Activated CD4-positive, alpha-beta memory T cell treated with anti-CD3 and anti-CD28 coated beads for 36 hours (primary cell): Measurements from ENCODE around the gene ANKRD27. TPM values are rescaled to one million over a fixed set of nuclear protein-coding genes. Genes with fewer than 3 reads are reported as not detected.

Source experiments
- CTCF ChIA-PET: fragments of 350-600 bp; sonication (Branson Sonifier 250); formaldehyde crosslinking; loops from one replicate; lab custom pipeline; 2021; ENCODE audit warnings: antibody characterized with exemption, inconsistent platforms; lab: Charles Lee
- POLR2A ChIA-PET: fragments of 350-600 bp; sonication (Branson Sonifier 250); formaldehyde crosslinking; loops from one replicate; lab custom pipeline; 2021; ENCODE audit warnings: antibody characterized with exemption; lab: Charles Lee
- DNase-seq: peaks from one replicate; pipeline ENCODE4 v3.0.0-alpha.2; 2020
- H3K27ac Mint-ChIP-seq: one replicate; pipeline ENCODE4 v1.8.0; 2021; ENCODE audit warnings: mixed read lengths
- H3K27me3 Mint-ChIP-seq: one replicate; pipeline ENCODE4 v1.8.0; 2021; ENCODE audit warnings: mixed read lengths
- H3K36me3 Mint-ChIP-seq: one replicate; pipeline ENCODE4 v1.8.0; 2021; ENCODE audit warnings: mixed read lengths
- H3K4me1 Mint-ChIP-seq: one replicate; pipeline ENCODE4 v1.8.0; 2021; ENCODE audit warnings: low read depth, mixed read lengths
- H3K4me3 Mint-ChIP-seq: one replicate; pipeline ENCODE4 v1.8.0; 2021; ENCODE audit warnings: mild to moderate bottlenecking, mixed read lengths
- H3K9me3 Mint-ChIP-seq: one replicate; pipeline ENCODE4 v1.8.0; 2021; ENCODE audit warnings: mixed read lengths
- intact Hi-C: fragments of 100-400 bp; cut with micrococcal nuclease; formaldehyde crosslinking; loops from one replicate; pipeline ENCODE4 v1.15.1; 2023
- total RNA-seq, 2 experiments: library from RNA; stranded (reverse); gene quantifications; one replicate each; pipeline ENCODE4 v1.2.3, GENCODE V29; 2021

The ANKRD27 gene
- total RNA-seq, 2 experiments from 2014 or later: 39.7 to 45.4 TPM

- Mint-ChIP-seq H3K36me3 (peaks cover 21% of the 10 kb centered on the region), H3K9me3 (no peaks in the 10 kb centered on the region), H3K27me3 (no peaks in the 10 kb centered on the region), H3K4me1 (no peaks in the 10 kb centered on the region), H3K4me3 (no peak overlapping the region), H3K27ac (no peak overlapping the region)
- CTCF ChIA-PET: no interaction called here
- intact Hi-C loops: no loop called here
- DNase-seq: no peak
- POLR2A ChIA-PET: no interaction called here
These were observed 55.8 kb downstream of the ANKRD27 start for GRCh38 chr19:32619051-32619685.

- Mint-ChIP-seq H3K36me3 (peaks cover 27% of the 10 kb centered on the region), H3K4me3 (no peak overlapping the region), H3K27me3 (no peaks in the 10 kb centered on the region), H3K27ac (no peak overlapping the region), H3K9me3 (no peaks in the 10 kb centered on the region), H3K4me1 (no peaks in the 10 kb centered on the region)
- intact Hi-C loops: no loop called here
- no peak for DNase-seq
- ChIA-PET CTCF (no interaction called here), POLR2A (no interaction called here)
These were observed 59.4 kb downstream of the ANKRD27 start for GRCh38 chr19:32615569-32615968.

- intact Hi-C loops: no loop called here
- H3K27me3 Mint-ChIP-seq: no peaks in the 10 kb centered on the region
- ChIA-PET POLR2A (no interaction called here), CTCF (no interaction called here)
- H3K9me3 Mint-ChIP-seq: no peaks in the 10 kb centered on the region
- no peaks in the 10 kb centered on the region for H3K4me1 Mint-ChIP-seq
- no peak overlapping the region for H3K4me3 Mint-ChIP-seq
- H3K36me3 Mint-ChIP-seq: peaks cover 27% of the 10 kb centered on the region
- DNase-seq: no peak
- no peak overlapping the region for H3K27ac Mint-ChIP-seq
These were observed 60.1 kb downstream of the ANKRD27 start for GRCh38 chr19:32614916-32615315.

GRCh38 chr19:32613008-32613407 is 62.0 kb downstream of the ANKRD27 start:
- ChIA-PET POLR2A (no interaction called here), CTCF (no interaction called here)
- Mint-ChIP-seq H3K36me3 (peaks cover 30% of the 10 kb centered on the region), H3K4me3 (no peak overlapping the region), H3K27ac (no peak overlapping the region), H3K9me3 (no peaks in the 10 kb centered on the region), H3K27me3 (no peaks in the 10 kb centered on the region), H3K4me1 (no peaks in the 10 kb centered on the region)
- intact Hi-C loops: no loop called here
- DNase-seq: no peak

GRCh38 chr19:32611161-32611560 is 63.8 kb downstream of the ANKRD27 start:
- Mint-ChIP-seq H3K27ac (no peak overlapping the region), H3K36me3 (peaks cover 33% of the 10 kb centered on the region), H3K9me3 (no peaks in the 10 kb centered on the region), H3K4me3 (no peak overlapping the region), H3K4me1 (no peaks in the 10 kb centered on the region), H3K27me3 (no peaks in the 10 kb centered on the region)
- DNase-seq: no peak
- POLR2A ChIA-PET: no interaction called here
- CTCF ChIA-PET: no interaction called here
- intact Hi-C loops: no loop called here

GRCh38 chr19:32607479-32607878 is 67.5 kb downstream of the ANKRD27 start:
- peaks cover 25% of the 10 kb centered on the region for H3K36me3 Mint-ChIP-seq
- ChIA-PET CTCF (interaction anchor here (0.6 kb wide), 1 partner anchor 301 kb away, joined by 3 read pairs; no protein-coding TSS in a partner anchor), POLR2A (no interaction called here)
- no peaks in the 10 kb centered on the region for H3K9me3 Mint-ChIP-seq
- H3K27me3 Mint-ChIP-seq: no peaks in the 10 kb centered on the region
- H3K4me3 Mint-ChIP-seq: no peak overlapping the region
- intact Hi-C loops: no loop called here
- DNase-seq: no peak
- no peaks in the 10 kb centered on the region for H3K4me1 Mint-ChIP-seq
- H3K27ac Mint-ChIP-seq: no peak overlapping the region

GRCh38 chr19:32606289-32606688 is 68.7 kb downstream of the ANKRD27 start:
- Mint-ChIP-seq H3K27me3 (no peaks in the 10 kb centered on the region), H3K36me3 (peaks cover 23% of the 10 kb centered on the region), H3K4me1 (no peaks in the 10 kb centered on the region), H3K27ac (no peak overlapping the region), H3K9me3 (no peaks in the 10 kb centered on the region), H3K4me3 (no peak overlapping the region)
- ChIA-PET POLR2A (no interaction called here), CTCF (no interaction called here)
- DNase-seq: no peak
- intact Hi-C loops: no loop called here

- POLR2A ChIA-PET: no interaction called here
- intact Hi-C loops: no loop called here
- Mint-ChIP-seq H3K27me3 (no peaks in the 10 kb centered on the region), H3K27ac (no peak overlapping the region), H3K4me3 (no peak overlapping the region), H3K4me1 (no peaks in the 10 kb centered on the region), H3K36me3 (peaks cover 24% of the 10 kb centered on the region), H3K9me3 (no peaks in the 10 kb centered on the region)
- CTCF ChIA-PET: no interaction called here
- DNase-seq: no peak
These were observed 69.4 kb downstream of the ANKRD27 start for GRCh38 chr19:32605544-32605943.

GRCh38 chr19:32603961-32604360 is 71.0 kb downstream of the ANKRD27 start:
- Mint-ChIP-seq H3K4me3 (no peak overlapping the region), H3K36me3 (peaks cover 25% of the 10 kb centered on the region), H3K27ac (no peak overlapping the region), H3K9me3 (no peaks in the 10 kb centered on the region), H3K27me3 (no peaks in the 10 kb centered on the region), H3K4me1 (peaks cover 7% of the 10 kb centered on the region)
- DNase-seq: no peak
- POLR2A ChIA-PET: no interaction called here
- CTCF ChIA-PET: no interaction called here
- intact Hi-C loops: no loop called here

- intact Hi-C loops: no loop called here
- H3K4me3 Mint-ChIP-seq: no peak overlapping the region
- peaks cover 36% of the 10 kb centered on the region for H3K36me3 Mint-ChIP-seq
- H3K27me3 Mint-ChIP-seq: no peaks in the 10 kb centered on the region
- H3K4me1 Mint-ChIP-seq: peaks cover 7% of the 10 kb centered on the region
- no peaks in the 10 kb centered on the region for H3K9me3 Mint-ChIP-seq
- DNase-seq: peak; percentile 37
- H3K27ac Mint-ChIP-seq: no peak overlapping the region
- POLR2A ChIA-PET: no interaction called here
- CTCF ChIA-PET: interaction anchor here (0.7 to 1.3 kb wide), 13 partner anchors 10 to 519 kb away, joined by 3 to 8 read pairs (median 3); partner anchors contain the start of genes ANKRD27 and PDCD5
These were observed 75.2 kb downstream of the ANKRD27 start for GRCh38 chr19:32599736-32600157.

- no peak overlapping the region for H3K27ac Mint-ChIP-seq
- H3K27me3 Mint-ChIP-seq: no peaks in the 10 kb centered on the region
- ChIA-PET CTCF (interaction anchor here (0.8 to 2.5 kb wide), 6 partner anchors 16 to 143 kb away, joined by 3 to 11 read pairs (median 5); partner anchors contain the start of genes ANKRD27 and PDCD5), POLR2A (no interaction called here)
- peaks cover 34% of the 10 kb centered on the region for H3K36me3 Mint-ChIP-seq
- H3K9me3 Mint-ChIP-seq: no peaks in the 10 kb centered on the region
- intact Hi-C loops: no loop called here
- DNase-seq: no peak
- H3K4me3 Mint-ChIP-seq: no peak overlapping the region
- H3K4me1 Mint-ChIP-seq: peaks cover 7% of the 10 kb centered on the region
These were observed 75.7 kb downstream of the ANKRD27 start for GRCh38 chr19:32599258-32599657.

- intact Hi-C loops: no loop called here
- ChIA-PET CTCF (interaction anchor here (2.5 kb wide), 1 partner anchor 15 kb away, joined by 11 read pairs; no protein-coding TSS in a partner anchor), POLR2A (no interaction called here)
- Mint-ChIP-seq H3K36me3 (peaks cover 35% of the 10 kb centered on the region), H3K4me3 (no peak overlapping the region), H3K4me1 (peaks cover 7% of the 10 kb centered on the region), H3K27me3 (no peaks in the 10 kb centered on the region), H3K9me3 (no peaks in the 10 kb centered on the region), H3K27ac (no peak overlapping the region)
- DNase-seq: no peak
These were observed 77.0 kb downstream of the ANKRD27 start for GRCh38 chr19:32598022-32598421.

GRCh38 chr19:32595491-32595890 is 79.5 kb downstream of the ANKRD27 start:
- Mint-ChIP-seq H3K4me1 (peaks cover 7% of the 10 kb centered on the region), H3K36me3 (peaks cover 42% of the 10 kb centered on the region), H3K27me3 (no peaks in the 10 kb centered on the region), H3K4me3 (no peak overlapping the region), H3K27ac (no peak overlapping the region), H3K9me3 (no peaks in the 10 kb centered on the region)
- intact Hi-C loops: no loop called here
- POLR2A ChIA-PET: no interaction called here
- no peak for DNase-seq
- CTCF ChIA-PET: interaction anchor here (0.6 kb wide), 1 partner anchor 26 kb away, joined by 5 read pairs; no protein-coding TSS in a partner anchor
